Activated naive CD4-positive, alpha-beta T cell treated with anti-CD3 and anti-CD28 coated beads for 36 hours (primary cell): ENCODE data around the gene CAMP. TPM values are rescaled to one million over a fixed set of nuclear protein-coding genes. Genes with fewer than 3 reads are reported as not detected.

Source experiments
- CTCF ChIA-PET: fragments of 350-600 bp; sonication (Branson Sonifier 250); formaldehyde crosslinking; loops from one replicate; lab custom pipeline; 2021; ENCODE audit warnings: antibody characterized with exemption; lab: Charles Lee
- DNase-seq: peaks from one replicate; pipeline ENCODE4 v3.0.0-alpha.2; 2020
- H3K27ac Mint-ChIP-seq: one replicate; pipeline ENCODE4 v1.8.0; 2021; ENCODE audit warnings: mild to moderate bottlenecking, mixed read lengths
- H3K27me3 Mint-ChIP-seq: one replicate; pipeline ENCODE4 v1.8.0; 2021; ENCODE audit warnings: low read depth, mixed read lengths
- H3K36me3 Mint-ChIP-seq: one replicate; pipeline ENCODE4 v1.8.0; 2021; ENCODE audit warnings: low read depth, mixed read lengths
- H3K4me1 Mint-ChIP-seq: one replicate; pipeline ENCODE4 v1.8.0; 2021; ENCODE audit warnings: low read depth, mixed read lengths
- H3K4me3 Mint-ChIP-seq: one replicate; pipeline ENCODE4 v1.8.0; 2021; ENCODE audit warnings: mild to moderate bottlenecking, moderate library complexity, mixed read lengths
- H3K9me3 Mint-ChIP-seq: one replicate; pipeline ENCODE4 v1.8.0; 2021; ENCODE audit warnings: mixed read lengths
- intact Hi-C: fragments of 100-400 bp; cut with micrococcal nuclease; formaldehyde crosslinking; loops from one replicate; pipeline ENCODE4 v1.15.1; 2023
- total RNA-seq, 2 experiments: library from RNA; stranded (reverse); gene quantifications; one replicate each; pipeline ENCODE4 v1.2.3, GENCODE V29; 2021

CAMP gene
- total RNA-seq, 2 experiments from 2014 or later, result not detected

DNA sequence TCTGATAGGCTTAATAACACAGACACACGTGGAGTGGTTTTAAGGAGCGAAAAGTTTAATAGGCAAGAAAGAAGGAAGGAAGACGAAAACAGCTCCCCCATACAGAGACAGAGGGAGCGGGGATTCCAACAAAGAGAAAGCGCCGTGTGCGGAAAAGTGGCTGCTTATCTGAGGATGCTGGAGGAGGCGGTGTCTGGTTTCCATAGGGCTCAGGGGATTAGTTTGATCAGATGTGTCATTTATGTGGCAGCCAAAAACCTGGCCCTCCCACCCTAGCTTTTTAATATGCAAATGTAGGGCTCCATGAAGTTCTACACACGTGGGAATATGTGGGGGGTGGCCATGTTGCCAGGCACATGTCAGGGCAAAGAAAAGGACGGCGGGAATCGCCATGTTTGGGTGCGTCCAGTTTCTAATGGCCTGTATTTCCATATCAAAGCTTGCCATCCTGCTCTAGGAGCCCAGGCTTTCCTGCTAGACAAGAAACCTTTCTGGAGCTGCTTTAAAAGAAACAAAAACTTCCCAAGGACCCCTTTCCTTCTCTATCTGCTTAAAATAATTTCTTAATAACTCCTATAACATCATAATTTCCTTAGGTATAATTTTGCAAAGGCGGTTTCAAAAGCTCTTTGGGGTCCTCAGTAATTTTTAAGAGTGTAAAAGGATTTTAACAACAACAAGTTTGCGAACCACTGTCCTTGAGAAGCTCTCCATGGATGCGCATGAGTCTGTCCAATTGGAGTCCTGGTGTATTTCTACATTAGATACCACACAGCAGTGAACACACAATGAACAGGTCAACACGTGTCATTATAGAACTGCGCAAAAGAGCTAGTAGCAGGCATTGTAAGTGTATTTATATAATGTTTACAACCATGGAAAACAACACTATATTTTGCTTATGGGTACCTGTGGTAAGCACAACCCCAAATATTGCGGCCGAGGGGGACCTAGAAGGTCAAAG is 17.0 kb downstream of the CAMP start:
- Mint-ChIP-seq H3K4me1 (peaks cover 24% of the 10 kb centered on the region), H3K36me3 (peaks cover 2% of the 10 kb centered on the region), H3K4me3 (peak overlapping the region; percentile 88), H3K9me3 (no peaks in the 10 kb centered on the region), H3K27me3 (no peaks in the 10 kb centered on the region), H3K27ac (peak overlapping the region; percentile 86)
- CTCF ChIA-PET, result interaction anchor here (0.6 to 2.5 kb wide), 12 partner anchors 10 to 317 kb away, joined by 3 to 18 read pairs (median 3); partner anchors contain the start of genes CCDC51, CDC25A, NME6 and TMA7
- DNase-seq, result no peak
- intact Hi-C loops, result loop anchor here (2.0 to 10.0 kb wide), 2 partner anchors 151 to 415 kb away; no protein-coding TSS in a partner anchor

- intact Hi-C loops, result loop anchor here (1.0 to 10.0 kb wide), 8 partner anchors 26 to 417 kb away; partner anchors contain the start of genes CCDC51, CDC25A, NME6 and TMA7
- peaks cover 5% of the 10 kb centered on the region for H3K36me3 Mint-ChIP-seq
- no peaks in the 10 kb centered on the region for H3K27me3 Mint-ChIP-seq
- peak overlapping the region; percentile 88 for H3K4me3 Mint-ChIP-seq
- peak overlapping the region; percentile 86 for H3K27ac Mint-ChIP-seq
- CTCF ChIA-PET, result interaction anchor here (0.6 to 2.5 kb wide), 4 partner anchors 22 to 554 kb away, joined by 3 to 18 read pairs (median 4); partner anchors contain the start of genes CCDC51 and TMA7
- DNase-seq, result peak; percentile 46
- H3K4me1 Mint-ChIP-seq, result peaks cover 33% of the 10 kb centered on the region
- H3K9me3 Mint-ChIP-seq, result no peaks in the 10 kb centered on the region
These were observed 18.6 kb downstream of the CAMP start for GRCh38 chr3:48241796-48242455.

GRCh38 chr3:48243886-48244285 is 20.6 kb downstream of the CAMP start:
- Mint-ChIP-seq H3K27ac (no peak overlapping the region), H3K4me3 (no peak overlapping the region)
- intact Hi-C loops, result loop anchor here (10.0 kb wide), 1 partner anchor 419 kb away; no protein-coding TSS in a partner anchor

GRCh38 chr3:48244461-48244860 is 21.2 kb downstream of the CAMP start:
- Mint-ChIP-seq H3K4me3 (no peak overlapping the region), H3K27me3 (no peaks in the 10 kb centered on the region), H3K4me1 (peaks cover 39% of the 10 kb centered on the region), H3K36me3 (peaks cover 12% of the 10 kb centered on the region), H3K27ac (no peak overlapping the region), H3K9me3 (no peaks in the 10 kb centered on the region)
- no peak for DNase-seq
- CTCF ChIA-PET, result interaction anchor here (0.7 to 1.4 kb wide), 3 partner anchors 10 to 259 kb away, joined by 3 to 4 read pairs (median 3); no protein-coding TSS in a partner anchor
- intact Hi-C loops, result loop anchor here (10.0 kb wide), 1 partner anchor 420 kb away; no protein-coding TSS in a partner anchor

More at GRCh38 chr3:48243886-48244285, 20.6 kb downstream of the CAMP start:
- Mint-ChIP-seq H3K36me3 (peaks cover 11% of the 10 kb centered on the region), H3K4me1 (peaks cover 39% of the 10 kb centered on the region), H3K27me3 (no peaks in the 10 kb centered on the region), H3K9me3 (no peaks in the 10 kb centered on the region)
- DNase-seq, result no peak
- CTCF ChIA-PET, result interaction anchor here (1.4 kb wide), 1 partner anchor 28 kb away, joined by 3 read pairs; no protein-coding TSS in a partner anchor

- DNase-seq, result no peak
- H3K9me3 Mint-ChIP-seq, result no peaks in the 10 kb centered on the region
- no peak overlapping the region for H3K4me3 Mint-ChIP-seq
- CTCF ChIA-PET, result interaction anchor here (0.8 to 1.4 kb wide), 2 partner anchors 10 to 27 kb away, joined by 3 to 4 read pairs; no protein-coding TSS in a partner anchor
- peaks cover 37% of the 10 kb centered on the region for H3K4me1 Mint-ChIP-seq
- no peaks in the 10 kb centered on the region for H3K27me3 Mint-ChIP-seq
- intact Hi-C loops, result loop anchor here (10.0 kb wide), 1 partner anchor 420 kb away; no protein-coding TSS in a partner anchor
- peaks cover 12% of the 10 kb centered on the region for H3K36me3 Mint-ChIP-seq
- no peak overlapping the region for H3K27ac Mint-ChIP-seq
These were observed 21.8 kb downstream of the CAMP start for GRCh38 chr3:48245136-48245535.

GRCh38 chr3:48247401-48247811 is 24.1 kb downstream of the CAMP start:
- H3K36me3 Mint-ChIP-seq, result peaks cover 16% of the 10 kb centered on the region
- H3K4me1 Mint-ChIP-seq, result peaks cover 29% of the 10 kb centered on the region
- H3K9me3 Mint-ChIP-seq, result no peaks in the 10 kb centered on the region
- H3K27ac Mint-ChIP-seq, result peak overlapping the region; percentile 46
- H3K27me3 Mint-ChIP-seq, result no peaks in the 10 kb centered on the region
- no peak for DNase-seq
- no peak overlapping the region for H3K4me3 Mint-ChIP-seq
- intact Hi-C loops, result loop anchor here (10.0 kb wide), 1 partner anchor 423 kb away; no protein-coding TSS in a partner anchor
- CTCF ChIA-PET, result no interaction called here

GRCh38 chr3:48248095-48248850 is 25.0 kb downstream of the CAMP start:
- H3K36me3 Mint-ChIP-seq, result peaks cover 16% of the 10 kb centered on the region

GRCh38 chr3:48256557-48256956 is 33.3 kb downstream of the CAMP start:
- Mint-ChIP-seq H3K36me3 (peaks cover 42% of the 10 kb centered on the region), H3K4me1 (peaks cover 6% of the 10 kb centered on the region), H3K27me3 (no peaks in the 10 kb centered on the region), H3K27ac (no peak overlapping the region), H3K9me3 (peaks cover 4% of the 10 kb centered on the region), H3K4me3 (no peak overlapping the region)
- intact Hi-C loops, result no loop called here
- DNase-seq, result no peak
- CTCF ChIA-PET, result no interaction called here

More at GRCh38 chr3:48248095-48248850, 25.0 kb downstream of the CAMP start:
- no peak overlapping the region for H3K4me3 Mint-ChIP-seq
- no peak for DNase-seq
- no peak overlapping the region for H3K27ac Mint-ChIP-seq
- CTCF ChIA-PET, result no interaction called here
- H3K9me3 Mint-ChIP-seq, result no peaks in the 10 kb centered on the region
- no peaks in the 10 kb centered on the region for H3K27me3 Mint-ChIP-seq
- H3K4me1 Mint-ChIP-seq, result peaks cover 27% of the 10 kb centered on the region
- intact Hi-C loops, result loop anchor here (10.0 kb wide), 1 partner anchor 423 kb away; no protein-coding TSS in a partner anchor

DNA sequence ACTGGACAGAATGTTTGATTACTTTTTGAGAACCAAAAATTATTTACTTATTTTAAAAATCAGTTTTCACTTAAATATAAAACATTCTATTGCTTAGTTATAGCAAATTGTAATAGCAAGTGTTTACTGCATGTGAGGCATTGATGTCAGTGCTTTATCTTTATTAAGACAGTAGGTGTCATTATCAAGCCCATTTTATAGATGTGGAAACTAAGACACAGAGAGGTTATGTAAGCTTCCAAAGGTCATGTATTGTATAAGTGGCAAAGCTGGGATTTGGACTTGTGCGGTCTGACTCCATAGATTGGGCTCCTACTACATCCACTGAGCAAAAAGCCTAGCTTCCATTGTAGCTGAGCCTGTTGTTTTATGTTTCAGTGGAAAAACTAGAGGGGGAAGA is 35.2 kb downstream of the CAMP start:
- Mint-ChIP-seq H3K27me3 (no peaks in the 10 kb centered on the region), H3K4me1 (peaks cover 4% of the 10 kb centered on the region), H3K4me3 (no peak overlapping the region), H3K36me3 (peaks cover 44% of the 10 kb centered on the region), H3K9me3 (peaks cover 4% of the 10 kb centered on the region), H3K27ac (no peak overlapping the region)
- intact Hi-C loops, result no loop called here
- CTCF ChIA-PET, result no interaction called here
- DNase-seq, result no peak

DNA sequence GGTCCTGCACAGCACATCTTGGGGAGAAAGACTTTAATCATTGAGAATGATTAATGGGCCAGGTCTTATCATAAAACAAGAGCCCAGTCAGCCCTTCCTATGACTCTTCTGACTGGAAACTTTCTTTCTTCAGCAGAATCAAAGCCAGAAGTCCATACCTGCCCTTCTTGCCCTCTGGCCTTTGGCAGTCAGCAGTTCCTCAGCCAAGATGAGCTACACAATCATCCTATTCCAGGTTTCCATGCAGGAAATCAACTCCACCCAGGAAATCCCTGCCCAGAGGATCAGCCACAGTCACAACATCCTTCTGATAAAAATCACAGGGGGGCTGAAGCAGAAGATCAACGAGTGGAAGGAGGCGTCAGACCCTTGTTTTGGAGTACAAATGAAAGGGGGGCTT is 44.5 kb downstream of the CAMP start:
- peaks cover 32% of the 10 kb centered on the region for H3K4me1 Mint-ChIP-seq
- no peaks in the 10 kb centered on the region for H3K27me3 Mint-ChIP-seq
- intact Hi-C loops, result loop anchor here (1.0 to 2.0 kb wide), 7 partner anchors 26 to 289 kb away; partner anchors contain the start of genes CDC25A, NME6, PFKFB4 and ZNF589
- H3K9me3 Mint-ChIP-seq, result no peaks in the 10 kb centered on the region
- H3K27ac Mint-ChIP-seq, result peak overlapping the region; percentile 88
- DNase-seq, result no peak
- peak overlapping the region; percentile 22 for H3K4me3 Mint-ChIP-seq
- CTCF ChIA-PET, result interaction anchor here (0.8 to 8.5 kb wide), 8 partner anchors 12 to 256 kb away, joined by 3 to 93 read pairs (median 4); no protein-coding TSS in a partner anchor
- peaks cover 13% of the 10 kb centered on the region for H3K36me3 Mint-ChIP-seq
